ENCODE measurements around the gene LRRN3.
A peak's percentile ranks its signal among the peaks of the same experiment; 100 is the strongest.
"Not testable (repeated sequence)": the region's sequence is repeated elsewhere in the genome, so short reads cannot be mapped to it uniquely, and the experiment has no call there.

LRRN3 gene

GRCh38 chr7:111090846-111091245 lies at the start of gene LRRN3:
LRRN3 (plus strand) TSS chr7:111091127; CDS start chr7:111122773, 31,646 bp downstream.
- DNase-seq = no peak

DNA sequence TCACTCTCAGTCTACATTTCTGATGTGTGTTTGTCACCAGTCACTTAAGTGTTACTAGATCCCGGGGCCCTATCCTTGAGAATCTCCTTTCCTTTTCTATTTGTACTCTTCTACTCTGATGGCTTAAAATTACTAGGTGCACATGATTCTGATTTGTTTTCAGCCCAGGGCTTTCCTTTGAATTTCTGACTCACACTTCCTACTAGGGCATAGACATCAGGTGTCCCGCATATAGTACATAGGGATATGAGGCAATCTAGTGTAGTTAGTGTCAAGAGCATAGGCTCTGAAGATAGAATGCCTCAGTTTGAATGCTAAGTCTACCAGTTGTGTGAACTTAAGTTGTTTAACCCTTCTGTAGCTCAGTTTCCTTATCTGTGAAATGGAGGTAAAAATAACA lies 49.4 kb upstream of the LRRN3 start:
- DNase-seq = no peak

- no peak for DNase-seq
These were observed 48.1 kb upstream of the LRRN3 start for GRCh38 chr7:111042842-111043241.

GRCh38 chr7:111043561-111043960 lies 47.4 kb upstream of the LRRN3 start:
- no peak for DNase-seq

DNA sequence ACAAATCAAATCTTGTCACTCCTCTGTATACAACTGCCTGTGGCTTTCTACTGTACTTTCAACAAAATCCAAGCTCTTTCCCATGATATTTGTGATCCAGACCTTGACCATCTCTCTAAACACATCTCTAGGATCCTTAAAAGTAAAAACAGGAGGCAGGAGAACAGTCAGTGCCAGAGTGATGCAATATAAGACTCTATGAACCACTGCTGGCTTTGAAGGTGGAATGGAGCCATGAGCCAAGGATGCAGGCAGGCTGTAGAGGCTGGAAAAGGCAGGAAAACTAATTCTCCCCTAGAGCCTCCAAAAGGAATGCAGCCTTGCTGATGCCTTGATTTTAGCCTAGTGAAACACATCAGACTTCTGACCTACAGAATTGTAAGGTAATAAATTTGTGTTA lies 45.5 kb upstream of the LRRN3 start:
- no peak for DNase-seq

- DNase-seq = no peak
These were observed 43.3 kb upstream of the LRRN3 start for GRCh38 chr7:111047595-111047994.

DNA sequence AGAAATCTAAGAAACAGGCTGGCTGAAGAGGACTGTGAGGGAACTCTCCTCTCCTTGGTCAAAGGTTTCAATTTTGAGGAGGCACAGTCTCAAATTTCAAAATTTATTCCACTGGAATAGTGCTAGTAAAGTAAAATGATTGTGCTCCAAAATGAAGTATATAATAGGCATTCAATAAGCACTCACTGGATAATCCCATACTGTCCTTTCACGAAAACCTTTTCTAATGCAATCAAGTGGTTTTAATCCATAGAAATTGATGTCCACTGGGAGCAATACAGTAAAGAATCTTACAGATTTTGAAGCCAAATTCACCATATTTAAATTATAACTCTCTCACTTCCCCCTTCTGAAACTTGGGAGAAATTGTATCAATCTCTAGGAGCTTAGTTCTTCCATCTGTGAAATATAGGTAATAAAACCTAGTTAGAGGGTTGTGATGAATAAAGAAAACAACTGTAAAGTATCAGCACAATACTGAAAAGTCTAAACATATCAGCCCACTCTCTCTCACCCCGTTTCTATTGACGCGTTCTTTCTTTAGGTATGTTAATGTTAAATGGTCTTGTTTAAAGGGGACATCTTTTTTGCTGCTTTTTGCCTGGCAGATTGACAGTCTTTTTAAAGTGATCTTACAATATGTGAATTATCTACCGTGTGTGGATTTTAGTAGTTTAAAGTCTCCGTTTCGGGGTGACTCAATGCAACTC lies 40.8 kb upstream of the LRRN3 start:
- DNase-seq = no peak

DNA sequence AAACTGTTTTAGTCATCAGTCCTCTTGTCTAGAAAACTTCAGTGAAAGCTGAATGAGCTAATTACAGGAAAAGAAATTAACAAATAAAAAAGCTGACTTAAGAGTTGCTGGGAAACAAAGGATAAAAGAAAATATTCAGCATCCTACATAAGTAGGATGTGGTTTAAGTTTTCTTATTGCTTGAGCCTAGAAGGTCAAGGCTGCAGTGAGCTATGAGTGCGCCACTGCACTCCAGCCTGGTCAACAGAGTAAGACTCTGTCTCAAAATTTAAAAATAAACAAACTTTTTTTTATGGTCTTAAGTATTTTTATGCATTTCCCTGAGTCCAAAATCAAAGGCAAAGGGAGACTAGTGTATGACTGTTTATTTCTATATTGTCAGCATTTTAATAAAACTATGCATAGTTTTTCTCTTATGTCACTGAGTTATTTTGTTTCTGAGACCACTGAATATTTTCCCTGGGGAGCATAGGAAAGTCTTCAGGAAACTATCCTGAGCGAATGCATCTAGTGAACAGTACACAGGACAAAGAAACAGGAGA lies 40.0 kb upstream of the LRRN3 start:
- DNase-seq = no peak

GRCh38 chr7:111051832-111052231 lies 39.1 kb upstream of the LRRN3 start:
- no peak for DNase-seq

GRCh38 chr7:111053035-111053434 lies 37.9 kb upstream of the LRRN3 start:
- DNase-seq = no peak

DNA sequence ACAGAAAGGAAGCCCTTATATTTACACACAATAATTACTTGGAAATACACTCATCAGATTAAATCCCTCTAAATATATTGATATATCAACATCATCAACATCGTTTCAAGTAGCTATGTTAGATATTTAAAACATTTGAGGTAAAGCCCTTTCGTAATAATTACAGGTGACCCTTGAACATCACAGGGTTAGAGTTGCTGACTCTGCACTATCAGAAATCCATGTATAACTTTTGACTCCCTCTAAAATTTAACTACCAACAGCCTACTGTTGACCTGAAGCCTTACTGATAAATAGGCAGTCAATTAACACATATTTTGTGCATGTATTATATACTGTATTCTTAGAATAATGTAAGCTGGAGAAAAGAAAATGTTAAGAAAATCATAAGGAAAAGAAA lies 34.6 kb upstream of the LRRN3 start:
- no peak for DNase-seq

- DNase-seq = no peak
These were observed 33.9 kb upstream of the LRRN3 start for GRCh38 chr7:111057066-111057465.

- DNase-seq = no peak
These were observed 31.1 kb upstream of the LRRN3 start for GRCh38 chr7:111059833-111060232.

- no peak for DNase-seq
These were observed 27.8 kb upstream of the LRRN3 start for GRCh38 chr7:111063166-111063565.

DNA sequence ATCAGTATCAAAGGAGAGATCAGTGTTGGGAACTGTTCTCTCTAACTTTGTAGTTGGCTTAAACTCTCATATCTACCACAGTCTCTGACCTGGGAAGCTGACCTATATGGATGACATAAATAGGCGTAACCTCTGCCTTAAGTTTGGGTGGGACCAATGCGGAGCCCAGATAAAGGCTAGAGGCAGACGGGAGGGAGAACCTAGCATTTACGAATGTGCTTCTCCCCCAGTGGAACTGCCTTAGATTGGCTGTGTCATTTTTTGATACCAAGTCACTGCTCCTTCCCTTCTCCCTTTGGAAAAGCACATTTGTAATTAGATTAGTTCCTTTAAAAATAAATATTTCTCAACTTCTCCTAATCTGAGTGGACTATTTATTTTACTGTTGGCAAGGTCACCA lies 23.7 kb upstream of the LRRN3 start:
- no peak for DNase-seq

- no peak for DNase-seq
These were observed 23.2 kb upstream of the LRRN3 start for GRCh38 chr7:111067682-111068081.

DNA sequence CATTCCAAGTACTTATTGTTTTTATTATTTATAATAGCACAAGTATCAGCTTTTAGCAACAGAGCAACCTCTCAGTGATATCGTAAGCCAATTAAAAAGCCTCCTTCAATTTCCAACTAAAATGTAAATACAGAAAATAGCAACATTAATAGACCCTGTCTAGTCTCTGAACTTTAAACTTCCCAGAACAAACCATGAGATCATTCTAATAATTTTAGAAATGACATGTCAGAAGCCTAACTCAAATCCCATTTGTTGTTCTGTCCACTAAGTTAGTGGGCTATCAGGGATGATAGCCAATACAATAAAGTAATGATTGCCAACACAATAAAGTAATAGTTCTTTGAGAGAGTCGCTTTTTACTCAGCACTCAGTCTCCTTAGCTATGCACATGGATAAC lies 22.3 kb upstream of the LRRN3 start:
- DNase-seq = no peak

GRCh38 chr7:111071556-111071955 lies 19.4 kb upstream of the LRRN3 start:
- DNase-seq = no peak

DNA sequence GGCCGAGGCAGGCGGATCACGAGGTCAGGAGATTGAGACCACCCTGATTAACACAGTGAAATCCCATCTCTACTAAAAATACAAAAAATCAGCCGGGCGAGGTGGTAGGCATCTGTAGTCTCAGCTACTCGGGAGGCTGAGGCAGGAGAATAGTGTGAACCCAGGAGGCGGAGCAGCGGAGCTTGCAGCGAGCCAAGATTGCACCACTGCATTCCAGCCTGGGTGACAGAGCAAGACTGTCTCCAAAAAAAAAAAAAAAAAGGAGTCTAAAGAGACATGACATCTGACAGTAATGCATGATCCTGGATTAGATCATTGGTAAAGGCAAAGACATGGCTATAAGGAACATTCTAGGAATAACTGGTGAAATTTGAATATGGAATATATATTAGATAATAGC lies 18.3 kb upstream of the LRRN3 start:
- DNase-seq = not testable (repeated sequence)

GRCh38 chr7:111074071-111074747 lies 16.7 kb upstream of the LRRN3 start:
- peak; percentile 21 for DNase-seq

- no peak for DNase-seq
These were observed 16.2 kb upstream of the LRRN3 start for GRCh38 chr7:111074748-111075146.

- DNase-seq = no peak
These were observed 15.4 kb upstream of the LRRN3 start for GRCh38 chr7:111075498-111075897.

DNA sequence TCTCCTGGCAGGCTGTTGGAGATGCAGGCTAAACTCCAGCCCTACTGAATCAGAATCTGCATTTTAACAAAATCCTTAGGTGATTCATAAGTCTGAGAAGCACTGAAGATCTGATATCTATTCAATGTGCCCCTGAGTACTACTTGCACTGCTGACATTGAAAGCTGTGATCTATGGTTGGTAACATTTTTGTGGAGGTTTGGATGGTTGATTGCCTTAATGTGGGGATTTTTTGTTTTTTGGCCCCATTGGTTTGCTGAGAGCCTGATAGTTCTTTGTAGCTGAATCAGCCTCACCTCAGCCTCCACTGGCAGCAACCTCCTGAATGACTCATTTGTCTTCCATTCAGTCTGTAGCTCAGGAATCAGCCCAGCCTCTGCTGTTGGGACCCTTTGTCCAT lies 14.7 kb upstream of the LRRN3 start:
- DNase-seq = no peak

- no peak for DNase-seq
These were observed 13.9 kb upstream of the LRRN3 start for GRCh38 chr7:111077001-111077400.

Measured in GF-D8 (cell line).